CD4-positive, alpha-beta T cell treated with Interleukin-4 for 4 hours (primary cell): ENCODE results near the gene IGBP1.
"Not testable (repeated sequence)": the region's sequence is repeated elsewhere in the genome, so short reads cannot be mapped to it uniquely, and the experiment has no call there.

ENCODE experiments used
- DNase-seq: peaks from one replicate; pipeline ENCODE4 v3.0.0-alpha.2; 2020

Gene IGBP1

GRCh38 chrX:70133303-70134115 is at the start of gene IGBP1:
IGBP1 (plus strand) TSS chrX:70133447; CDS start chrX:70133948, 501 bp downstream.
- DNase-seq: peak; percentile 86

GRCh38 chrX:70084592-70085240 is 48.5 kb upstream of the IGBP1 start:
- DNase-seq: no peak

- DNase-seq: no peak
Measured at GRCh38 chrX:70087857-70088630, 45.2 kb upstream of the IGBP1 start.

GRCh38 chrX:70088751-70089150 is 44.5 kb upstream of the IGBP1 start:
- no peak for DNase-seq

GRCh38 chrX:70089604-70090297 is 43.5 kb upstream of the IGBP1 start:
- DNase-seq: no peak

- DNase-seq: no peak
Measured at GRCh38 chrX:70092247-70092646, 41.0 kb upstream of the IGBP1 start.

- DNase-seq: no peak
Measured at GRCh38 chrX:70096052-70096451, 37.2 kb upstream of the IGBP1 start.

- no peak for DNase-seq
Measured at GRCh38 chrX:70105229-70105628, 28.0 kb upstream of the IGBP1 start.

- DNase-seq: not testable (repeated sequence)
Measured at GRCh38 chrX:70111436-70112026, 21.7 kb upstream of the IGBP1 start.

GRCh38 chrX:70117738-70118137 is 15.5 kb upstream of the IGBP1 start:
- DNase-seq: no peak

GRCh38 chrX:70123014-70123413 is 10.2 kb upstream of the IGBP1 start:
- DNase-seq: not testable (repeated sequence)

- DNase-seq: no peak
Measured at GRCh38 chrX:70124678-70125077, 8.6 kb upstream of the IGBP1 start.

GRCh38 chrX:70128071-70128470 is 5.2 kb upstream of the IGBP1 start:
- DNase-seq: no peak

- no peak for DNase-seq
Measured at GRCh38 chrX:70129816-70130215, 3.4 kb upstream of the IGBP1 start.

GRCh38 chrX:70132224-70132623 is 1.0 kb upstream of the IGBP1 start:
- no peak for DNase-seq

GRCh38 chrX:70132877-70133302 is 357 bp upstream of the IGBP1 start:
- peak; percentile 70 for DNase-seq

GRCh38 chrX:70134116-70134477 is 850 bp downstream of the IGBP1 start:
- no peak for DNase-seq

- no peak for DNase-seq
Measured at GRCh38 chrX:70138622-70139021, 5.4 kb downstream of the IGBP1 start.

GRCh38 chrX:70139736-70140135 is 6.5 kb downstream of the IGBP1 start:
- DNase-seq: no peak

- DNase-seq: no peak
Measured at GRCh38 chrX:70141373-70141772, 8.1 kb downstream of the IGBP1 start.

GRCh38 chrX:70166601-70167590 is 33.6 kb downstream of the IGBP1 start:
- no peak for DNase-seq
